Calu3 (cell line): ENCODE measurements around the gene AIF1L. TPM values are rescaled to one million over a fixed set of nuclear protein-coding genes. Genes with fewer than 3 reads are reported as not detected.

ENCODE experiments used
- BruUV-seq: library from RNA; stranded (reverse); fragments of 400-500 nt; replicated peaks from 2 replicates; lab custom pipeline; 2021; lab: Mats Ljungman, UMichigan
- CTCF ChIA-PET: fragments of 300-600 bp; sonication (Branson Sonifier 250); formaldehyde crosslinking; loops from one replicate; lab custom pipeline; 2022; ENCODE audit warnings: antibody characterized with exemption; lab: Charles Lee
- DNase-seq: peaks from one replicate; pipeline ENCODE4 v3.0.0; 2022
- H3K27ac Mint-ChIP-seq: one replicate; pipeline ENCODE4 v1.8.0; 2022; ENCODE audit warnings: mixed read lengths; ENCODE audit not compliant: unreplicated experiment
- H3K27me3 Mint-ChIP-seq: one replicate; pipeline ENCODE4 v1.8.0; 2022; ENCODE audit warnings: mixed read lengths; ENCODE audit not compliant: unreplicated experiment
- H3K36me3 Mint-ChIP-seq: one replicate; pipeline ENCODE4 v1.8.0; 2022; ENCODE audit warnings: mild to moderate bottlenecking, moderate library complexity, mixed read lengths; ENCODE audit not compliant: insufficient read depth, unreplicated experiment
- H3K4me1 Mint-ChIP-seq: one replicate; pipeline ENCODE4 v1.8.0; 2022; ENCODE audit warnings: mild to moderate bottlenecking, low read depth, mixed read lengths; ENCODE audit not compliant: unreplicated experiment
- H3K4me3 Mint-ChIP-seq: one replicate; pipeline ENCODE4 v1.8.0; 2022; ENCODE audit warnings: mild to moderate bottlenecking, low read depth, moderate library complexity, mixed read lengths; ENCODE audit not compliant: unreplicated experiment
- H3K9me3 Mint-ChIP-seq: one replicate; pipeline ENCODE4 v1.8.0; 2022; ENCODE audit warnings: low read depth, mixed read lengths; ENCODE audit not compliant: unreplicated experiment
- intact Hi-C: fragments of 100-400 bp; cut with micrococcal nuclease; formaldehyde crosslinking; loops from one replicate; pipeline ENCODE4 v1.10.0; 2022; ENCODE audit not compliant: unreplicated experiment
- total RNA-seq: library from RNA; stranded (reverse); gene quantifications from 2 replicates; pipeline ENCODE4 v1.2.3, GENCODE V29; 2022
- TF ChIP-seq, protein P1 (sequence below): fragments of 200-600 bp; IDR thresholded peaks from one replicate; pipeline ENCODE4 v1.8.0; 2022; ENCODE audit warnings: antibody characterized with exemption; ENCODE audit not compliant: unreplicated experiment

Gene AIF1L
- total RNA-seq, 1 experiment from 2014 or later: 27.2 TPM

DNA sequence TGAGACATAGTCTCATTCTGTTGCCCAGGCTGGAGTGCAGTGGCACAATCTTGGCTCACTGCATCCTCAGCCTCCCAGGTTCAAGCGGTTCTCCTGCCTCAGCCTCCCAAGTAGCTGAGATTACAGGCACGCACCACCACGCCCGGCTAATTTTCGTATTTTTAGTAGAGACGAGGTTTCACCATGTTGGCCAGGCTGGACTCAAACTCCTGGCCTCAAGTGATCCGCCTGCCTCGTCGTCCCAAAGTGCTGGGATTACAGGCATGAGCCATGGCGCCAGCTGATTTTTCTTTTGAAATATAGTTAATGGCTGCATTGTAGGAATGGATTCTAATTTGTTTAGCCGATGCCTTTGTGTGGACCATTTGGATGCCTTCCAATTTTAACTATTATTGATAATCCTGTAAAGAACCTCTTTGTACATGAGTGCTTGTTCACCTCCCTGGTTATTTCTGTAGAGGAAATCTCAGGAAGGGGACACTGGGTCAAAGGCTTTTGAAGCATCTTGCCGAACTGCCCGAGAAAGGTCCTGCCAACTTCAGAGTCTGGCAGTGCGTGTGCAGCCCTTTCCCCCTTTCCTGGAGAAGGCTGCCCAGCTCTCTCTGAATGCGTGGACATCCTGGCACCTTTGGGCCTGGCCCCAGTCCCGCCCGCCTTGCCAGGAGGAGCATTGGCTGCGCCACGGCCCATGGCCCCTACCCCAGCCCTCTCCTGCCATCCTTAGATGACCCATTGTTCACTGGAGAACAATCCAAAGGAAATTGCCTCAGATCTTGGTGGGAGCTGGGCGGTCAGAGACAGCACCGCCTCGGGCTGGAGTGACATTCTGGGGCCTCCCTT, 20.2 kb downstream of the AIF1L start:
- H3K36me3 Mint-ChIP-seq: no peaks in the 10 kb centered on the region
- intact Hi-C loops: no loop called here
- no TSS peak for BruUV-seq
- H3K27ac Mint-ChIP-seq: no peak overlapping the region
- H3K9me3 Mint-ChIP-seq: no peaks in the 10 kb centered on the region
- peaks cover 7% of the 10 kb centered on the region for H3K4me1 Mint-ChIP-seq
- CTCF ChIA-PET: interaction anchor here (0.7 kb wide), 1 partner anchor 17 kb away, joined by 4 read pairs; no protein-coding TSS in a partner anchor
- no peaks in the 10 kb centered on the region for H3K27me3 Mint-ChIP-seq
- TF ChIP-seq, protein P1, sequence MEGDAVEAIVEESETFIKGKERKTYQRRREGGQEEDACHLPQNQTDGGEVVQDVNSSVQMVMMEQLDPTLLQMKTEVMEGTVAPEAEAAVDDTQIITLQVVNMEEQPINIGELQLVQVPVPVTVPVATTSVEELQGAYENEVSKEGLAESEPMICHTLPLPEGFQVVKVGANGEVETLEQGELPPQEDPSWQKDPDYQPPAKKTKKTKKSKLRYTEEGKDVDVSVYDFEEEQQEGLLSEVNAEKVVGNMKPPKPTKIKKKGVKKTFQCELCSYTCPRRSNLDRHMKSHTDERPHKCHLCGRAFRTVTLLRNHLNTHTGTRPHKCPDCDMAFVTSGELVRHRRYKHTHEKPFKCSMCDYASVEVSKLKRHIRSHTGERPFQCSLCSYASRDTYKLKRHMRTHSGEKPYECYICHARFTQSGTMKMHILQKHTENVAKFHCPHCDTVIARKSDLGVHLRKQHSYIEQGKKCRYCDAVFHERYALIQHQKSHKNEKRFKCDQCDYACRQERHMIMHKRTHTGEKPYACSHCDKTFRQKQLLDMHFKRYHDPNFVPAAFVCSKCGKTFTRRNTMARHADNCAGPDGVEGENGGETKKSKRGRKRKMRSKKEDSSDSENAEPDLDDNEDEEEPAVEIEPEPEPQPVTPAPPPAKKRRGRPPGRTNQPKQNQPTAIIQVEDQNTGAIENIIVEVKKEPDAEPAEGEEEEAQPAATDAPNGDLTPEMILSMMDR: no peak
- no peak for DNase-seq
- H3K4me3 Mint-ChIP-seq: no peak overlapping the region

GRCh38 chr9:131117121-131117761, 20.9 kb downstream of the AIF1L start:
- Mint-ChIP-seq H3K9me3 (no peaks in the 10 kb centered on the region), H3K36me3 (no peaks in the 10 kb centered on the region), H3K27ac (no peak overlapping the region), H3K4me1 (peaks cover 15% of the 10 kb centered on the region), H3K4me3 (no peak overlapping the region), H3K27me3 (no peaks in the 10 kb centered on the region)
- no peak for DNase-seq
- CTCF ChIA-PET: no interaction called here
- BruUV-seq: no TSS peak
- TF ChIP-seq, protein P1: no peak
- intact Hi-C loops: no loop called here

- TF ChIP-seq, protein P1: no peak
- BruUV-seq: no TSS peak
- H3K4me1 Mint-ChIP-seq: peaks cover 20% of the 10 kb centered on the region
- CTCF ChIA-PET: no interaction called here
- no peak overlapping the region for H3K27ac Mint-ChIP-seq
- no peaks in the 10 kb centered on the region for H3K36me3 Mint-ChIP-seq
- DNase-seq: no peak
- H3K4me3 Mint-ChIP-seq: no peak overlapping the region
- H3K27me3 Mint-ChIP-seq: no peaks in the 10 kb centered on the region
- no peaks in the 10 kb centered on the region for H3K9me3 Mint-ChIP-seq
- intact Hi-C loops: no loop called here
Observed at GRCh38 chr9:131117762-131118145, 21.4 kb downstream of the AIF1L start.

- BruUV-seq: no TSS peak
- Mint-ChIP-seq H3K36me3 (peaks cover 1% of the 10 kb centered on the region), H3K27me3 (no peaks in the 10 kb centered on the region), H3K27ac (no peak overlapping the region), H3K4me3 (no peak overlapping the region), H3K9me3 (no peaks in the 10 kb centered on the region), H3K4me1 (peaks cover 24% of the 10 kb centered on the region)
- intact Hi-C loops: no loop called here
- TF ChIP-seq, protein P1: no peak
- CTCF ChIA-PET: no interaction called here
- DNase-seq: no peak
Observed at GRCh38 chr9:131119600-131119999, 23.3 kb downstream of the AIF1L start.
